NOMO-1 (cell line): ENCODE data around the gene MCFD2.
"Not testable (repeated sequence)": the region's sequence is repeated elsewhere in the genome, so short reads cannot be mapped to it uniquely, and the experiment has no call there.

Experiments
- DNase-seq, 2 experiments: peaks; one replicate each; lab custom pipeline; 2025; ENCODE audit not compliant: unreplicated experiment in 2 of 2; lab: John Stamatoyannopoulos, UW

The MCFD2 gene

GRCh38 chr2:46875962-46876689 is 39.5 kb downstream of the MCFD2 start:
- DNase-seq, result not testable (repeated sequence)

GRCh38 chr2:46875226-46875899 is 40.2 kb downstream of the MCFD2 start:
- DNase-seq, result no peak

- DNase-seq, result no peak
These were observed 41.2 kb downstream of the MCFD2 start for GRCh38 chr2:46874236-46874929.

- peak; percentile 37 to 62 for DNase-seq
These were observed 42.0 kb downstream of the MCFD2 start for GRCh38 chr2:46873604-46874068.

- DNase-seq, result no peak
These were observed 42.6 kb downstream of the MCFD2 start for GRCh38 chr2:46872902-46873603.

GRCh38 chr2:46871976-46872381 is 43.6 kb downstream of the MCFD2 start:
- no peak for DNase-seq

GRCh38 chr2:46870051-46870839 is 45.4 kb downstream of the MCFD2 start:
- DNase-seq, result no peak

- no peak for DNase-seq
These were observed 46.0 kb downstream of the MCFD2 start for GRCh38 chr2:46869621-46870020.

- DNase-seq, result no peak
These were observed 48.8 kb downstream of the MCFD2 start for GRCh38 chr2:46866770-46867246.

GRCh38 chr2:46865181-46865970 is 50.2 kb downstream of the MCFD2 start:
- DNase-seq, result no peak

- DNase-seq, result no peak
These were observed 51.7 kb downstream of the MCFD2 start for GRCh38 chr2:46863882-46864281.

GRCh38 chr2:46862514-46862913 is 53.1 kb downstream of the MCFD2 start:
- no peak for DNase-seq

- DNase-seq, result no peak
These were observed 53.7 kb downstream of the MCFD2 start for GRCh38 chr2:46861916-46862315.

GRCh38 chr2:46859482-46859881 is 56.1 kb downstream of the MCFD2 start:
- DNase-seq, result no peak

GRCh38 chr2:46858702-46859090 is 56.9 kb downstream of the MCFD2 start:
- DNase-seq, result no peak

GRCh38 chr2:46857871-46858701 is 57.5 kb downstream of the MCFD2 start:
- no peak for DNase-seq

GRCh38 chr2:46856336-46856735 is 59.3 kb downstream of the MCFD2 start:
- DNase-seq, result no peak

- DNase-seq, result no peak
These were observed 59.8 kb downstream of the MCFD2 start for GRCh38 chr2:46855805-46856204.
